Suppressor macrophage (primary cell): ENCODE measurements around the gene NGEF.

ENCODE experiments used
- DNase-seq, 4 experiments: peaks; one replicate each; pipeline ENCODE4 v3.0.0-alpha.2; 2020 to 2022

Gene NGEF

GRCh38 chr2:232966122-232966521, 46.9 kb downstream of the NGEF start:
- no peak for DNase-seq

- DNase-seq = no peak
Observed at GRCh38 chr2:232963913-232964312, 49.1 kb downstream of the NGEF start.

GRCh38 chr2:232960862-232961261, 52.2 kb downstream of the NGEF start:
- DNase-seq = no peak

- DNase-seq = no peak
Observed at GRCh38 chr2:232959139-232959538, 53.9 kb downstream of the NGEF start.

GRCh38 chr2:232957657-232958090, 55.4 kb downstream of the NGEF start:
- DNase-seq = no peak

- peak; percentile 35 to 66 (median 48) for DNase-seq
Observed at GRCh38 chr2:232955856-232956255, 57.2 kb downstream of the NGEF start.

- no peak for DNase-seq
Observed at GRCh38 chr2:232954691-232955090, 58.4 kb downstream of the NGEF start.

GRCh38 chr2:232951891-232952290, 61.2 kb downstream of the NGEF start:
- DNase-seq = no peak

GRCh38 chr2:232951181-232951580, 61.9 kb downstream of the NGEF start:
- DNase-seq = no peak

GRCh38 chr2:232950751-232951150, 62.3 kb downstream of the NGEF start:
- no peak for DNase-seq

GRCh38 chr2:232949016-232949415, 64.0 kb downstream of the NGEF start:
- DNase-seq = no peak

- no peak for DNase-seq
Observed at GRCh38 chr2:232942831-232943230, 70.2 kb downstream of the NGEF start.

- DNase-seq = no peak
Observed at GRCh38 chr2:232941912-232942594, 71.0 kb downstream of the NGEF start.

GRCh38 chr2:232941400-232941799, 71.7 kb downstream of the NGEF start:
- no peak for DNase-seq

- DNase-seq = no peak
Observed at GRCh38 chr2:232940724-232941123, 72.3 kb downstream of the NGEF start.

GRCh38 chr2:232937278-232937906, 75.7 kb downstream of the NGEF start:
- no peak for DNase-seq

- DNase-seq = no peak
Observed at GRCh38 chr2:232931636-232932035, 81.4 kb downstream of the NGEF start.

GRCh38 chr2:232930059-232930400, 83.0 kb downstream of the NGEF start:
- DNase-seq = no peak

GRCh38 chr2:232929303-232930058, 83.6 kb downstream of the NGEF start:
- DNase-seq = no peak

GRCh38 chr2:232928551-232929302, 84.3 kb downstream of the NGEF start:
- DNase-seq = no peak

GRCh38 chr2:232927793-232928550, 85.1 kb downstream of the NGEF start:
- peak in 1 of 4 experiments; percentile 15 for DNase-seq
